ENCODE results near the gene KRTAP4-4.
"Not testable (repeated sequence)": the region's sequence is repeated elsewhere in the genome, so short reads cannot be mapped to it uniquely, and the experiment has no call there.

The KRTAP4-4 gene

DNA sequence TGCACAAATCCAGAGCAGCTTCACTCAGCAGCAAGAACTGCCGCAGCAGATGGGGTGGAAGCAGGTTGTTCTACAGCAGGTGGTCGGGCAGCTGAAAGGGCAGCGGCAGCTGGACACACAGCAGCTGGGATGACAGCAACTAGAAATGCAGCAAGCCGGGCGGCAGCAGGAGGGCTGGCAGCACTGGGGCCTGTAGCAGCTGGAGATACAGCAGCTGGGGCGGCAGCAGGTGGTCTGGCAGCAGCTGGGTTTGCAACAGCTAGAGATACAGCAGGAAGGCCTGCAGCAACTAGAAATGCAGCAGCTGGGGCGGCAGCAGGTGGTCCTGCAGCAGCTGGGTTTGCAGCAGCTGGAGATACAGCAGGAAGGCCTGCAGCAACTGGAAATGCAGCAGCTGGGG is 7.0 kb upstream of the KRTAP4-4 start:
- no peak for DNase-seq
- Mint-ChIP-seq H3K4me3 (no peak overlapping the region), H3K27ac (no peak overlapping the region), H3K36me3 (ENCODE audit: low read depth) (no peaks in the 10 kb centered on the region), H3K27me3 (no peaks in the 10 kb centered on the region), H3K9me3 (no peaks in the 10 kb centered on the region), H3K4me1 (ENCODE audit: low read depth) (no peaks in the 10 kb centered on the region)

- H3K27me3 Mint-ChIP-seq = peaks cover 6% of the 10 kb centered on the region
- no peaks in the 10 kb centered on the region for H3K36me3 Mint-ChIP-seq (ENCODE audit: low read depth)
- no peak overlapping the region for H3K4me3 Mint-ChIP-seq
- no peaks in the 10 kb centered on the region for H3K4me1 Mint-ChIP-seq (ENCODE audit: low read depth)
- DNase-seq = no peak
- H3K9me3 Mint-ChIP-seq = no peaks in the 10 kb centered on the region
- no peak overlapping the region for H3K27ac Mint-ChIP-seq
Observed at GRCh38 chr17:41163828-41164227, 3.3 kb upstream of the KRTAP4-4 start.

DNA sequence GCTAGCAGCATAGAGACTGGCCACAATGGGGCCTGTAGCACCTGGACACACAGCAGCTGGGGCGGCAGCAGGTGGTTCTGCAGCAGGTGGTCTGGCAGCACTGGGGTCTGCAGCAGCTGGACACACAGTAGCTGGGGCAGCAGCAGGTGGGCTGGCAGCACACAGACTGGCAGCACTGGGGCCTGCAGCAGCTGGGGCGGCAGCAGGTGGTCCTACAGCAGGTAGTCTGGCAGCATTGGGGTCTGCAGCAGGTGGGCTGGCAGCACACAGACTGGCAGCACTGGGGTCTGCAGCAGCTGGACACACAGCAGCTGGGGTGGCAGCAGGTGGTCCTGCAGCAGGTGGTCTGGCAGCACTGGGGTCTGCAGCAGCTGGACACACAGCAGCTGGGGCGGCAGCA is 358 bp downstream of the KRTAP4-4 start:
- H3K4me1 Mint-ChIP-seq (ENCODE audit: low read depth); DNase-seq; H3K36me3 Mint-ChIP-seq (ENCODE audit: low read depth); H3K27ac Mint-ChIP-seq; H3K9me3 Mint-ChIP-seq; H3K4me3 Mint-ChIP-seq: not testable (repeated sequence)
- H3K27me3 Mint-ChIP-seq = peaks cover 19% of the 10 kb centered on the region

- Mint-ChIP-seq H3K36me3 (ENCODE audit: low read depth) (no peaks in the 10 kb centered on the region), H3K9me3 (no peaks in the 10 kb centered on the region), H3K4me1 (ENCODE audit: low read depth) (no peaks in the 10 kb centered on the region), H3K27ac (no peak overlapping the region), H3K4me3 (no peak overlapping the region), H3K27me3 (peaks cover 29% of the 10 kb centered on the region)
- DNase-seq = no peak
Observed at GRCh38 chr17:41153856-41154255, 6.7 kb downstream of the KRTAP4-4 start.

- H3K9me3 Mint-ChIP-seq = no peaks in the 10 kb centered on the region
- peaks cover 27% of the 10 kb centered on the region for H3K27me3 Mint-ChIP-seq
- no peak overlapping the region for H3K27ac Mint-ChIP-seq
- no peaks in the 10 kb centered on the region for H3K36me3 Mint-ChIP-seq (ENCODE audit: low read depth)
- no peaks in the 10 kb centered on the region for H3K4me1 Mint-ChIP-seq (ENCODE audit: low read depth)
- H3K4me3 Mint-ChIP-seq = no peak overlapping the region
- DNase-seq = no peak
Observed at GRCh38 chr17:41151525-41151924, 9.0 kb downstream of the KRTAP4-4 start.

GRCh38 chr17:41150026-41150425 is 10.5 kb downstream of the KRTAP4-4 start:
- Mint-ChIP-seq H3K36me3 (ENCODE audit: low read depth) (no peaks in the 10 kb centered on the region), H3K27ac (no peak overlapping the region), H3K4me3 (no peak overlapping the region), H3K4me1 (ENCODE audit: low read depth) (no peaks in the 10 kb centered on the region), H3K27me3 (peaks cover 17% of the 10 kb centered on the region), H3K9me3 (no peaks in the 10 kb centered on the region)
- no peak for DNase-seq

GRCh38 chr17:41149652-41149985 is 10.9 kb downstream of the KRTAP4-4 start, which contains the start of gene KRTAP4-5:
TSS of gene KRTAP4-5 (minus strand) at chr17:41149825. CDS start at chr17:41149767, 58 bp downstream.
- Mint-ChIP-seq H3K27me3 (peaks cover 15% of the 10 kb centered on the region), H3K4me3 (no peak within 1 kb of the TSS), H3K27ac (no peak within 1 kb of the TSS), H3K4me1 (ENCODE audit: low read depth) (no peaks in the 10 kb centered on the region), H3K9me3 (no peaks in the 10 kb centered on the region), H3K36me3 (ENCODE audit: low read depth) (no peaks in the 10 kb centered on the region)
- no peak for DNase-seq

GRCh38 chr17:41148971-41149651 is 11.4 kb downstream of the KRTAP4-4 start:
- H3K27ac Mint-ChIP-seq; H3K36me3 Mint-ChIP-seq (ENCODE audit: low read depth); H3K9me3 Mint-ChIP-seq; H3K4me3 Mint-ChIP-seq; DNase-seq; H3K4me1 Mint-ChIP-seq (ENCODE audit: low read depth): not testable (repeated sequence)
- H3K27me3 Mint-ChIP-seq = peaks cover 14% of the 10 kb centered on the region

- peaks cover 6% of the 10 kb centered on the region for H3K27me3 Mint-ChIP-seq
- H3K4me1 Mint-ChIP-seq (ENCODE audit: low read depth) = no peaks in the 10 kb centered on the region
- H3K27ac Mint-ChIP-seq = no peak overlapping the region
- peaks cover 12% of the 10 kb centered on the region for H3K9me3 Mint-ChIP-seq
- no peak for DNase-seq
- no peak overlapping the region for H3K4me3 Mint-ChIP-seq
- peaks cover 4% of the 10 kb centered on the region for H3K36me3 Mint-ChIP-seq (ENCODE audit: low read depth)
Observed at GRCh38 chr17:41147531-41148204, 12.9 kb downstream of the KRTAP4-4 start.

- Mint-ChIP-seq H3K27me3 (peaks cover 11% of the 10 kb centered on the region), H3K27ac (no peak overlapping the region), H3K4me1 (ENCODE audit: low read depth) (no peaks in the 10 kb centered on the region), H3K9me3 (peaks cover 18% of the 10 kb centered on the region), H3K36me3 (ENCODE audit: low read depth) (peaks cover 4% of the 10 kb centered on the region), H3K4me3 (no peak overlapping the region)
- DNase-seq = no peak
Observed at GRCh38 chr17:41145261-41145660, 15.3 kb downstream of the KRTAP4-4 start.

GRCh38 chr17:41144846-41145245 is 15.7 kb downstream of the KRTAP4-4 start:
- no peak overlapping the region for H3K4me3 Mint-ChIP-seq
- H3K4me1 Mint-ChIP-seq (ENCODE audit: low read depth) = no peaks in the 10 kb centered on the region
- peaks cover 11% of the 10 kb centered on the region for H3K27me3 Mint-ChIP-seq
- peaks cover 4% of the 10 kb centered on the region for H3K36me3 Mint-ChIP-seq (ENCODE audit: low read depth)
- peaks cover 18% of the 10 kb centered on the region for H3K9me3 Mint-ChIP-seq
- no peak for DNase-seq
- no peak overlapping the region for H3K27ac Mint-ChIP-seq

- H3K4me3 Mint-ChIP-seq = no peak overlapping the region
- H3K27ac Mint-ChIP-seq = no peak overlapping the region
- peaks cover 28% of the 10 kb centered on the region for H3K9me3 Mint-ChIP-seq
- DNase-seq = no peak
- H3K36me3 Mint-ChIP-seq (ENCODE audit: low read depth) = peaks cover 7% of the 10 kb centered on the region
- H3K27me3 Mint-ChIP-seq = peaks cover 13% of the 10 kb centered on the region
- no peaks in the 10 kb centered on the region for H3K4me1 Mint-ChIP-seq (ENCODE audit: low read depth)
Observed at GRCh38 chr17:41141361-41141760, 19.2 kb downstream of the KRTAP4-4 start.

GRCh38 chr17:41140360-41141131 is 20.0 kb downstream of the KRTAP4-4 start, which contains the start of gene KRTAP4-6:
TSS of gene KRTAP4-6 (minus strand) at chr17:41140544. CDS start at chr17:41140487, 57 bp downstream.
- Mint-ChIP-seq H3K4me1 (ENCODE audit: low read depth) (no peaks in the 10 kb centered on the region), H3K27ac (no peak within 1 kb of the TSS), H3K36me3 (ENCODE audit: low read depth) (peaks cover 7% of the 10 kb centered on the region), H3K9me3 (peaks cover 28% of the 10 kb centered on the region), H3K4me3 (no peak within 1 kb of the TSS), H3K27me3 (peaks cover 13% of the 10 kb centered on the region)
- no peak for DNase-seq

DNA sequence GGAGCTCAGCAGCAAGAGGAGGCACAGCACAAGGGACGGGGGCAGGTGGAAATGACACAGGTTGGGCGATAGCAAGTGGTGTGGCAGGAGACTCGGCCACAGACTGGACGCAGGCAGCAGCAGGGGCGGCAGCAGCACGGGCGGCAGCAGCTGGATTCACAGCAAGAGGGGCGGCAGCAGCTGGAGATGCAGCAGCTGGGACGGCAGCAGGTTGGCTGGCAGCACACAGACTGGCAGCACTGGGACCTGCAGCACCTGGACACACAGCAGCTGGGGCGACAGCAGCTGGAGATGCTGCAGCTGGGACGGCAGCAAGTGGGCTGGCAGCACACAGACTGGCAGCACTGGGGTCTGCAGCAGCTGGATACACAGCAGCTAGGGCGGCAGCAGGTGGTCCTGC is 20.7 kb downstream of the KRTAP4-4 start:
- H3K36me3 Mint-ChIP-seq (ENCODE audit: low read depth); H3K27ac Mint-ChIP-seq; DNase-seq; H3K4me3 Mint-ChIP-seq; H3K4me1 Mint-ChIP-seq (ENCODE audit: low read depth): not testable (repeated sequence)
- H3K9me3 Mint-ChIP-seq = peaks cover 28% of the 10 kb centered on the region
- peaks cover 13% of the 10 kb centered on the region for H3K27me3 Mint-ChIP-seq

Measured in activated T-cell treated with anti-CD3 and anti-CD28 coated beads, Interleukin-2, amount 50 U/mL, for 24 hours (primary cell).